ACC112 (cell line): ENCODE data around the gene TAF3.

Experiments
- H2AFZ ChIP-seq: fragments of 200-600 bp; sonication (generic); one replicate; pipeline ENCODE4 v1.6.0; 2017; ENCODE audit warnings: antibody characterized with exemption, low read length; ENCODE audit not compliant: unreplicated experiment
- H3K27ac ChIP-seq: fragments of 200-600 bp; sonication (generic); 2 replicates; pipeline ENCODE4 v1.5.1; 2014; ENCODE audit warnings: low read depth, mild to moderate bottlenecking, antibody characterized with exemption, low read length, moderate library complexity
- H3K27me3 ChIP-seq: fragments of 200-600 bp; sonication (generic); 2 replicates; pipeline ENCODE4 v1.6.1; 2014; ENCODE audit warnings: mild to moderate bottlenecking, antibody characterized with exemption, low read length, moderate library complexity, mixed read lengths; ENCODE audit not compliant: insufficient read depth
- H3K36me3 ChIP-seq: fragments of 200-600 bp; sonication (generic); 2 replicates; pipeline ENCODE4 v1.6.1; 2016; ENCODE audit warnings: mild to moderate bottlenecking, antibody characterized with exemption, low read length, moderate library complexity, mixed read lengths; ENCODE audit not compliant: insufficient read depth
- H3K4me1 ChIP-seq: fragments of 200-600 bp; sonication (generic); one replicate; pipeline ENCODE4 v1.6.1; 2016; ENCODE audit warnings: low read length, mixed read lengths; ENCODE audit not compliant: insufficient read depth, unreplicated experiment, control insufficient read depth
- H3K4me3 ChIP-seq: fragments of 200-600 bp; sonication (generic); 2 replicates; pipeline ENCODE4 v1.5.1; 2014; ENCODE audit warnings: mild to moderate bottlenecking, low read depth, low read length
- H3K79me2 ChIP-seq: fragments of 200-600 bp; sonication (generic); one replicate; pipeline ENCODE4 v1.6.0; 2016; ENCODE audit warnings: low read length; ENCODE audit not compliant: control insufficient read depth, unreplicated experiment, insufficient read depth

Gene TAF3

GRCh38 chr10:8053446-8054243, 235.3 kb downstream of the TAF3 start:
- Histone ChIP-seq H3K27me3 (peaks cover 98% of the 10 kb centered on the region), H3K36me3 (no peaks in the 10 kb centered on the region), H3K4me1 (no peaks in the 10 kb centered on the region), H3K4me3 (peak overlapping the region; percentile 68), H3K79me2 (no peaks in the 10 kb centered on the region), H3K27ac (no peak overlapping the region), H2AFZ (peak overlapping the region; percentile 24)

GRCh38 chr10:8054244-8054493, 235.9 kb downstream of the TAF3 start:
- Histone ChIP-seq H3K79me2 (no peaks in the 10 kb centered on the region), H3K27me3 (peaks cover 98% of the 10 kb centered on the region), H3K4me3 (peak overlapping the region; percentile 68), H3K27ac (no peak overlapping the region), H3K4me1 (no peaks in the 10 kb centered on the region), H3K36me3 (no peaks in the 10 kb centered on the region), H2AFZ (peak overlapping the region; percentile 24)

DNA sequence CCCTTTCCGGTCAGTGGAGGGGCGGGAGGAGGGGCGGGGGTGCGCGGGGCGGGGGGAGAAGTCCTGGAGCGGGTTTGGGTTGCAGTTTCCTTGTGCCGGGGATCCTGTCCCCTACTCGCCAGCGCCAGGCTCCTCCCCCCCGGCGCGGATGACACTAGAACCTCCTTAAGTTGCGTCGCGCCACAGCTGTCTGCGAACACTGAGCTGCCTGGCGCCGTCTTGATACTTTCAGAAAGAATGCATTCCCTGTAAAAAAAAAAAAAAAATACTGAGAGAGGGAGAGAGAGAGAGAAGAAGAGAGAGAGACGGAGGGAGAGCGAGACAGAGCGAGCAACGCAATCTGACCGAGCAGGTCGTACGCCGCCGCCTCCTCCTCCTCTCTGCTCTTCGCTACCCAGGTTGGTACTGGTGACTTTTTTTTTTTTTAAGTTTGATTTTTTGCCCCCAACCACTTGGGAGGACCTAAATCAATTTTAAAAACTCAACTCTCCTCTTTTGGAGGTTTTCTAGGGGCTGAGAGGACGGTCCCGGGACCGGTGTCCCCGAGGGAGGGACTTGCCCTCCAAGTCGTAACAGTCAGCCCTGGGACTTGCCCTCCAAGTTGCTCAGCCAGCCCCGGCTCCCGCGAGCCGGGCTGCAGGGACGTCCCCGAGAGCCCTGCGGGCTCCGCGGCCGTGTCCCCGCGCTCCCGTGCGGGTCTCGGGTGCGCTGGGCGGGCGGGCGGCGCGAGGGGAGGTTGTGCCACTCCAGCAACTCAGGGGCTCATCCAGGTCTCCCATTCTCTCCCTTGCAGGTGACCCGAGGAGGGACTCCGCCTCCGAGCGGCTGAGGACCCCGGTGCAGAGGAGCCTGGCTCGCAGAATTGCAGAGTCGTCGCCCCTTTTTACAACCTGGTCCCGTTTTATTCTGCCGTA, 236.4 kb downstream of the TAF3 start, which contains the start of gene GATA3:
GATA3 (plus strand) TSS at position 195 of the 914 bp plus-strand sequence. CDS start 968 bp downstream, outside the sequence.
- Histone ChIP-seq H3K36me3 (no peaks in the 10 kb centered on the region), H3K4me1 (peaks cover 1% of the 10 kb centered on the region), H3K4me3 (peak within 1 kb of the TSS; percentile 68), H3K27me3 (peaks cover 98% of the 10 kb centered on the region), H3K27ac (no peak within 1 kb of the TSS), H3K79me2 (no peaks in the 10 kb centered on the region), H2AFZ (peak within 1 kb of the TSS; percentile 24)

DNA sequence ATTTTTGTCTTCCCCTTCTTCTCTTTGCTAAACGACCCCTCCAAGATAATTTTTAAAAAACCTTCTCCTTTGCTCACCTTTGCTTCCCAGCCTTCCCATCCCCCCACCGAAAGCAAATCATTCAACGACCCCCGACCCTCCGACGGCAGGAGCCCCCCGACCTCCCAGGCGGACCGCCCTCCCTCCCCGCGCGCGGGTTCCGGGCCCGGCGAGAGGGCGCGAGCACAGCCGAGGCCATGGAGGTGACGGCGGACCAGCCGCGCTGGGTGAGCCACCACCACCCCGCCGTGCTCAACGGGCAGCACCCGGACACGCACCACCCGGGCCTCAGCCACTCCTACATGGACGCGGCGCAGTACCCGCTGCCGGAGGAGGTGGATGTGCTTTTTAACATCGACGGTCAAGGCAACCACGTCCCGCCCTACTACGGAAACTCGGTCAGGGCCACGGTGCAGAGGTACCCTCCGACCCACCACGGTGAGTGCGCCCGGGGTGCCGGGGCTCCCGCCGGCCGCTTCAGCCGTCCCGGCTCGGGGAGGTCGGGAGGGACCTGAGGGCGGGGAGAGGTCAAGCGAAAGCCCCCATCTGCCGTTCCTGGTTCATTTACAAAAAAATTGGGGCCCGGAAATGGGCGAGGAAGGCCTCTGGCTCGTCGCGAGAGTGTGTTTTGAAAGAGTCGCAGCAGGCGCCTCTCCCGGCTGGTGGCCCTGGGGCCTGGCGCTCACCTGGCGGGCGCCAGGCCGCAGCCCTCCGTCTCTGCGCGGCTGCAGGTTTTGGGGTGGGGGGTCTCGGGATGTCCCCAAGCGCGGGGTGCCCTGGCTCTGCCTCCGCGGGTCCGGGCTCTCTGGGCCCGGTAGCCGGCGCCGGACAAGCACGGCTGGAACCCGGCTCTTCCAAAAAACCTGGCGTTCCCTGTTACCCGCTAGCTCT, 237.4 kb downstream of the TAF3 start:
- H3K4me3 ChIP-seq, result no peak overlapping the region

DNA sequence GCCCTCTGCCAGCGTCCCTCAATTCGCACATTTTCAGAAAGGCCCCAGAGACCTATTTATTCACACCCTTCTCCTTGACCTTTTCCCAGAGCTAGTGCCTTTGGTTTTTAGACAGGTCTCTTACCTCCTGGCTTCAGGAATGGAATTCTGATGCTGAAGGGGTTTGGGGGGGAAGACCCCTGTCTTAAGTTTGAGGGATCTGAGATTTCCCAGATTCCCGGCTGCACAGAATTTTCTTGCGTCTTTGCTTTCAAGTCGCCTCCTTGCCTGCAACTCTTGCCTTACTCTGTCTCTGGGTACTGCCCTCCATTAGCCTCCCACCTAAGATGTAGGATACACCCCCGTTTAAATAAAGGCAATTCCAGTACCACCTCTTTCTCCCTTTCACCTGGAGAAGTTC, 238.1 kb downstream of the TAF3 start:
- Histone ChIP-seq H3K27me3 (peaks cover 100% of the 10 kb centered on the region), H3K36me3 (no peaks in the 10 kb centered on the region), H3K27ac (no peak overlapping the region), H2AFZ (no peak overlapping the region), H3K79me2 (no peaks in the 10 kb centered on the region), H3K4me3 (no peak overlapping the region), H3K4me1 (peaks cover 9% of the 10 kb centered on the region)

More for the DNA sequence above, 237.4 kb downstream of the TAF3 start:
- Histone ChIP-seq H3K27me3 (peaks cover 98% of the 10 kb centered on the region), H2AFZ (no peak overlapping the region), H3K27ac (no peak overlapping the region), H3K36me3 (no peaks in the 10 kb centered on the region), H3K4me1 (peaks cover 9% of the 10 kb centered on the region), H3K79me2 (no peaks in the 10 kb centered on the region)

GRCh38 chr10:8056871-8057331, 238.6 kb downstream of the TAF3 start:
- no peak overlapping the region for H3K4me3 ChIP-seq
- H3K27ac ChIP-seq, result no peak overlapping the region
- H3K79me2 ChIP-seq, result no peaks in the 10 kb centered on the region
- H3K36me3 ChIP-seq, result no peaks in the 10 kb centered on the region
- peaks cover 100% of the 10 kb centered on the region for H3K27me3 ChIP-seq
- H2AFZ ChIP-seq, result no peak overlapping the region
- H3K4me1 ChIP-seq, result peaks cover 9% of the 10 kb centered on the region

GRCh38 chr10:8057636-8058273, 239.4 kb downstream of the TAF3 start:
- H3K4me1 ChIP-seq, result peaks cover 9% of the 10 kb centered on the region
- H2AFZ ChIP-seq, result no peak overlapping the region
- no peak overlapping the region for H3K4me3 ChIP-seq
- H3K36me3 ChIP-seq, result no peaks in the 10 kb centered on the region
- H3K27me3 ChIP-seq, result peaks cover 100% of the 10 kb centered on the region
- H3K79me2 ChIP-seq, result no peaks in the 10 kb centered on the region
- no peak overlapping the region for H3K27ac ChIP-seq

GRCh38 chr10:8058274-8059111, 240.2 kb downstream of the TAF3 start:
- H3K36me3 ChIP-seq, result no peaks in the 10 kb centered on the region
- H3K27ac ChIP-seq, result no peak overlapping the region
- H3K79me2 ChIP-seq, result no peaks in the 10 kb centered on the region
- H3K27me3 ChIP-seq, result peaks cover 100% of the 10 kb centered on the region
- no peak overlapping the region for H2AFZ ChIP-seq
- peaks cover 9% of the 10 kb centered on the region for H3K4me1 ChIP-seq
- H3K4me3 ChIP-seq, result no peak overlapping the region

- Histone ChIP-seq H3K79me2 (no peaks in the 10 kb centered on the region), H3K27me3 (peaks cover 100% of the 10 kb centered on the region)
Measured at GRCh38 chr10:8059191-8059936, 241.1 kb downstream of the TAF3 start.

More at GRCh38 chr10:8059191-8059936, 241.1 kb downstream of the TAF3 start:
- no peak overlapping the region for H2AFZ ChIP-seq
- no peak overlapping the region for H3K27ac ChIP-seq
- H3K36me3 ChIP-seq, result no peaks in the 10 kb centered on the region
- H3K4me3 ChIP-seq, result no peak overlapping the region
- peaks cover 9% of the 10 kb centered on the region for H3K4me1 ChIP-seq
